HepG2 (cell line): ENCODE measurements around the gene CD200.

ENCODE experiments used
- CCDC6 ChIP-seq: sonication (generic); formaldehyde crosslinking; IDR thresholded peaks from 2 replicates; pipeline ENCODE4 v1.8.1; 2022; ENCODE audit warnings: mild to moderate bottlenecking, missing genetic modification reagents, moderate library complexity
- MAFG ChIP-seq: sonication (generic); formaldehyde crosslinking; IDR thresholded peaks from 2 replicates; pipeline ENCODE4 v1.5.1; 2020; ENCODE audit warnings: mild to moderate bottlenecking, missing genetic modification reagents
- MAZ ChIP-seq, 2 experiments: sonication (generic) in 1 of 2; formaldehyde crosslinking in 1 of 2; IDR thresholded peaks; 2 replicates each; pipeline versions ENCODE4 v1.5.0 to v1.6.1; 2012 to 2020; ENCODE audit warnings: low read depth in 2 of 2, mild to moderate bottlenecking in 2 of 2, borderline replicate concordance in 1 of 2, improper control_type of control experiment in 1 of 2, low read length in 1 of 2, missing genetic modification reagents in 1 of 2, moderate library complexity in 1 of 2
- MBD4 ChIP-seq: IDR thresholded peaks from 2 replicates; pipeline ENCODE4 v1.6.1; 2012; ENCODE audit warnings: low read length, inconsistent platforms, borderline replicate concordance
- NFYB ChIP-seq: sonication (generic); formaldehyde crosslinking; IDR thresholded peaks from 2 replicates; pipeline ENCODE4 v1.4.0; 2020; ENCODE audit warnings: missing genetic modification reagents
- PHF8 ChIP-seq: sonication (generic); formaldehyde crosslinking; IDR thresholded peaks from 2 replicates; pipeline ENCODE4 v1.5.0; 2020; ENCODE audit warnings: missing genetic modification reagents
- POLR2AphosphoS5 ChIP-seq: IDR thresholded peaks from 2 replicates; pipeline ENCODE4 v1.6.1; 2012; ENCODE audit warnings: low read depth, low read length
- RCOR2 ChIP-seq: IDR thresholded peaks from 2 replicates; pipeline ENCODE4 v1.6.1; 2016; ENCODE audit warnings: missing biosample characterization, missing genetic modification reagents
- RXRA ChIP-seq: sonication (generic); formaldehyde crosslinking; IDR thresholded peaks from 2 replicates; pipeline ENCODE4 v1.5.1; 2020; ENCODE audit warnings: missing genetic modification reagents
- ZBTB1 ChIP-seq: sonication (generic); formaldehyde crosslinking; IDR thresholded peaks from 2 replicates; pipeline ENCODE4 v1.4.0; 2020; ENCODE audit warnings: missing genetic modification reagents, borderline replicate concordance
- ZNF781 ChIP-seq: sonication (generic); formaldehyde crosslinking; IDR thresholded peaks from 2 replicates; pipeline ENCODE4 v1.5.1; 2020; ENCODE audit warnings: borderline replicate concordance, mild to moderate bottlenecking, missing genetic modification reagents; ENCODE audit errors: not compliant biosample characterization
- TF ChIP-seq, protein P1 (sequence below): sonication (generic); formaldehyde crosslinking; IDR thresholded peaks from 2 replicates; pipeline ENCODE4 v1.5.0; 2020; ENCODE audit warnings: mild to moderate bottlenecking, missing genetic modification reagents, moderate library complexity
- TF ChIP-seq, protein P2 (sequence below): sonication (generic); formaldehyde crosslinking; IDR thresholded peaks from 2 replicates; pipeline ENCODE4 v1.4.0; 2020; ENCODE audit warnings: missing genetic modification reagents, borderline replicate concordance
- TF ChIP-seq, protein P3 (sequence below): sonication (generic); formaldehyde crosslinking; IDR thresholded peaks from 2 replicates; pipeline ENCODE4 v1.5.0; 2020; ENCODE audit warnings: missing genetic modification reagents

DNA sequence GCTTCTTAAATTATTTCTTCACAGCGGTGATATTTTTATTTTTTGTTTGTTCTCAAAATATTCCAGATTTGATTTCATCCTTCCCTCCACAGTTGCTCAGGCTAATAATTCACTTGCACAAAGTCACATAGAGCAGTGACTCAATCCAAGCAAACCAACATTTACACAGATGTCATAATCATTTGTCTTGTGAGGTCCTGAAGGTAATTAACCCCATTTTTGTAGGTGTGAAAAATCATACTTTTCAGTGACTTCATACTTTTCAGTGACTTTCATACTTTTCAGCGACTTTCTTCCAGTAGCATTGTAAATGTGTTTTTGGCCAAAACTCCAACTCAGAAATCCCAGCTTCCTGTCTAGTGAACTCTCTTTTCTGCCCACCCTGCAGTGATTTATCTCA, 32.1 kb downstream of the CD200 start:
- TF ChIP-seq NFYB (no peak), ZNF781 (CRISPR knock-in tag) (no peak), ZBTB1 (CRISPR knock-in tag) (no peak), MAZ (IDR thresholded peaks at IDR 0.05; ENCODE audit: borderline replicate concordance, low read depth, low read length) (no peak), MAZ (CRISPR knock-in tag; IDR thresholded peaks at IDR 0.05; ENCODE audit: low read depth) (no peak), RXRA (CRISPR knock-in tag) (no peak), MBD4 (no peak), RCOR2 (CRISPR knock-in tag) (no peak), MAFG (no peak), CCDC6 (no peak), PHF8 (CRISPR knock-in tag) (no peak), POLR2AphosphoS5 (no peak)
- TF ChIP-seq, protein P1, sequence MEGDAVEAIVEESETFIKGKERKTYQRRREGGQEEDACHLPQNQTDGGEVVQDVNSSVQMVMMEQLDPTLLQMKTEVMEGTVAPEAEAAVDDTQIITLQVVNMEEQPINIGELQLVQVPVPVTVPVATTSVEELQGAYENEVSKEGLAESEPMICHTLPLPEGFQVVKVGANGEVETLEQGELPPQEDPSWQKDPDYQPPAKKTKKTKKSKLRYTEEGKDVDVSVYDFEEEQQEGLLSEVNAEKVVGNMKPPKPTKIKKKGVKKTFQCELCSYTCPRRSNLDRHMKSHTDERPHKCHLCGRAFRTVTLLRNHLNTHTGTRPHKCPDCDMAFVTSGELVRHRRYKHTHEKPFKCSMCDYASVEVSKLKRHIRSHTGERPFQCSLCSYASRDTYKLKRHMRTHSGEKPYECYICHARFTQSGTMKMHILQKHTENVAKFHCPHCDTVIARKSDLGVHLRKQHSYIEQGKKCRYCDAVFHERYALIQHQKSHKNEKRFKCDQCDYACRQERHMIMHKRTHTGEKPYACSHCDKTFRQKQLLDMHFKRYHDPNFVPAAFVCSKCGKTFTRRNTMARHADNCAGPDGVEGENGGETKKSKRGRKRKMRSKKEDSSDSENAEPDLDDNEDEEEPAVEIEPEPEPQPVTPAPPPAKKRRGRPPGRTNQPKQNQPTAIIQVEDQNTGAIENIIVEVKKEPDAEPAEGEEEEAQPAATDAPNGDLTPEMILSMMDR (CRISPR knock-in tag) = no peak
- TF ChIP-seq, protein P2, sequence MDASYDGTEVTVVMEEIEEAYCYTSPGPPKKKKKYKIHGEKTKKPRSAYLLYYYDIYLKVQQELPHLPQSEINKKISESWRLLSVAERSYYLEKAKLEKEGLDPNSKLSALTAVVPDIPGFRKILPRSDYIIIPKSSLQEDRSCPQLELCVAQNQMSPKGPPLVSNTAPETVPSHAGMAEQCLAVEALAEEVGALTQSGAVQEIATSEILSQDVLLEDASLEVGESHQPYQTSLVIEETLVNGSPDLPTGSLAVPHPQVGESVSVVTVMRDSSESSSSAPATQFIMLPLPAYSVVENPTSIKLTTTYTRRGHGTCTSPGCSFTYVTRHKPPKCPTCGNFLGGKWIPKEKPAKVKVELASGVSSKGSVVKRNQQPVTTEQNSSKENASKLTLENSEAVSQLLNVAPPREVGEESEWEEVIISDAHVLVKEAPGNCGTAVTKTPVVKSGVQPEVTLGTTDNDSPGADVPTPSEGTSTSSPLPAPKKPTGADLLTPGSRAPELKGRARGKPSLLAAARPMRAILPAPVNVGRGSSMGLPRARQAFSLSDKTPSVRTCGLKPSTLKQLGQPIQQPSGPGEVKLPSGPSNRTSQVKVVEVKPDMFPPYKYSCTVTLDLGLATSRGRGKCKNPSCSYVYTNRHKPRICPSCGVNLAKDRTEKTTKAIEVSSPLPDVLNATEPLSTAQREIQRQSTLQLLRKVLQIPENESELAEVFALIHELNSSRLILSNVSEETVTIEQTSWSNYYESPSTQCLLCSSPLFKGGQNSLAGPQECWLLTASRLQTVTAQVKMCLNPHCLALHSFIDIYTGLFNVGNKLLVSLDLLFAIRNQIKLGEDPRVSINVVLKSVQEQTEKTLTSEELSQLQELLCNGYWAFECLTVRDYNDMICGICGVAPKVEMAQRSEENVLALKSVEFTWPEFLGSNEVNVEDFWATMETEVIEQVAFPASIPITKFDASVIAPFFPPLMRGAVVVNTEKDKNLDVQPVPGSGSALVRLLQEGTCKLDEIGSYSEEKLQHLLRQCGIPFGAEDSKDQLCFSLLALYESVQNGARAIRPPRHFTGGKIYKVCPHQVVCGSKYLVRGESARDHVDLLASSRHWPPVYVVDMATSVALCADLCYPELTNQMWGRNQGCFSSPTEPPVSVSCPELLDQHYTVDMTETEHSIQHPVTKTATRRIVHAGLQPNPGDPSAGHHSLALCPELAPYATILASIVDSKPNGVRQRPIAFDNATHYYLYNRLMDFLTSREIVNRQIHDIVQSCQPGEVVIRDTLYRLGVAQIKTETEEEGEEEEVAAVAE (CRISPR knock-in tag) = no peak
- TF ChIP-seq, protein P3, sequence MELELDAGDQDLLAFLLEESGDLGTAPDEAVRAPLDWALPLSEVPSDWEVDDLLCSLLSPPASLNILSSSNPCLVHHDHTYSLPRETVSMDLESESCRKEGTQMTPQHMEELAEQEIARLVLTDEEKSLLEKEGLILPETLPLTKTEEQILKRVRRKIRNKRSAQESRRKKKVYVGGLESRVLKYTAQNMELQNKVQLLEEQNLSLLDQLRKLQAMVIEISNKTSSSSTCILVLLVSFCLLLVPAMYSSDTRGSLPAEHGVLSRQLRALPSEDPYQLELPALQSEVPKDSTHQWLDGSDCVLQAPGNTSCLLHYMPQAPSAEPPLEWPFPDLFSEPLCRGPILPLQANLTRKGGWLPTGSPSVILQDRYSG (CRISPR knock-in tag) = no peak
